Breast epithelium (tissue), 4 donors: ENCODE data around the gene DDX56. TPM values are rescaled to one million over a fixed set of nuclear protein-coding genes. Genes with fewer than 3 reads are reported as not detected.
A peak's percentile ranks its signal among the peaks of the same experiment; 100 is the strongest.

Source experiments
- DNase-seq, 2 donors: peaks; one replicate each; pipeline ENCODE4 v3.0.0-alpha.2; 2019; ENCODE audit warnings: low spot score in 2 of 2
- H3K27ac ChIP-seq, 2 donors: fragments of 200-600 bp; sonication (generic) in 1 of 2; one replicate each; pipeline ENCODE4 v1.5.1; 2016 to 2019; ENCODE audit warnings: mild to moderate bottlenecking in 1 of 2
- H3K27me3 ChIP-seq, 2 donors: fragments of 200-600 bp; sonication (generic) in 1 of 2; one replicate each; pipeline versions ENCODE4 v1.5.1 to v1.6.0; 2017 to 2019; ENCODE audit warnings: control low read depth in 1 of 2, mild to moderate bottlenecking in 1 of 2
- H3K36me3 ChIP-seq: fragments of 200-600 bp; one replicate; pipeline ENCODE4 v1.5.1; 2019
- H3K4me1 ChIP-seq, 2 donors: fragments of 200-600 bp; sonication (generic); one replicate each; pipeline ENCODE4 v1.5.1; 2016 to 2019; ENCODE audit warnings: control low read depth in 1 of 2
- H3K4me3 ChIP-seq, 3 donors: fragments of 200-600 bp; sonication (generic); 1 replicate in 2 of 3; 2 replicates in 1 of 3; pipeline ENCODE4 v1.5.1; 2016 to 2019; ENCODE audit warnings: mild to moderate bottlenecking in 3 of 3, moderate library complexity in 2 of 3
- H3K9me3 ChIP-seq, 2 donors: fragments of 200-600 bp; sonication (generic) in 1 of 2; one replicate each; pipeline ENCODE4 v1.5.1; 2016 to 2019; ENCODE audit warnings: control low read depth in 1 of 2
- CTCF ChIP-seq, 3 donors: fragments of 450-650 bp; IDR thresholded peaks; one replicate each; pipeline ENCODE4 v1.5.1; 2016 to 2017; ENCODE audit warnings: antibody characterized with exemption in 3 of 3, mild to moderate bottlenecking in 3 of 3, moderate library complexity in 3 of 3
- POLR2A ChIP-seq: fragments of 450-650 bp; IDR thresholded peaks from one replicate; pipeline ENCODE4 v1.6.1; 2016; ENCODE audit warnings: antibody characterized with exemption, mild to moderate bottlenecking, moderate library complexity
- POLR2AphosphoS5 ChIP-seq, 3 donors: sonication (generic); formaldehyde crosslinking; IDR thresholded peaks; one replicate each; pipeline ENCODE4 v1.6.1; 2017; ENCODE audit warnings: antibody characterized with exemption in 3 of 3
- intact Hi-C: fragments of 100-400 bp; cut with DNase I; formaldehyde crosslinking; loops from one replicate; pipeline ENCODE4 v1.15.1; 2023; ENCODE audit warnings: low total_unique reads
- total RNA-seq, 3 donors: library from RNA; depleted of rRNA; stranded (reverse); fragments of >200 nt; gene quantifications; one replicate each; pipeline ENCODE4 v1.1.0, GENCODE V29; 2016

The DDX56 gene
- total RNA-seq, 3 donors from 2014 or later = 48.6 to 61.9 (median 61.8) TPM

GRCh38 chr7:44581879-44582603 lies 8.3 kb upstream of the DDX56 start, which contains the start of gene TMED4:
Gene TMED4, minus strand, starts transcription at chr7:44582231. Its CDS starts 25 bp downstream, at chr7:44582206.
- H3K36me3 ChIP-seq = peaks cover 7% of the 10 kb centered on the region
- H3K27me3 ChIP-seq = no peaks in the 10 kb centered on the region
- peak within 1 kb of the TSS; percentile 80 to 94 (median 81) for H3K4me3 ChIP-seq
- peak; percentile 99 to 100 for DNase-seq
- H3K4me1 ChIP-seq = peaks cover 0 to 10% of the 10 kb centered on the region in 2 donors
- TF ChIP-seq POLR2A = peak; percentile 60
- TF ChIP-seq POLR2AphosphoS5 (IDR thresholded peaks at IDR 0.05) = peak; percentile 66 to 94 (median 78)
- no peak for TF ChIP-seq CTCF (IDR thresholded peaks at IDR 0.05)
- intact Hi-C loops = no loop called here
- no peaks in the 10 kb centered on the region for H3K9me3 ChIP-seq
- peak within 1 kb of the TSS; percentile 96 to 98 for H3K27ac ChIP-seq

- Histone ChIP-seq H3K27me3 (no peaks in the 10 kb centered on the region), H3K4me1 (peaks cover 0 to 10% of the 10 kb centered on the region in 2 donors), H3K4me3 (peak overlapping the region; percentile 80 to 94 (median 81)), H3K36me3 (peaks cover 7% of the 10 kb centered on the region), H3K9me3 (no peaks in the 10 kb centered on the region), H3K27ac (peak overlapping the region; percentile 96 to 98)
- intact Hi-C loops = no loop called here
- TF ChIP-seq POLR2A (no peak), CTCF (IDR thresholded peaks at IDR 0.05) (no peak), POLR2AphosphoS5 (IDR thresholded peaks at IDR 0.05) (no peak)
- DNase-seq = no peak
Measured at GRCh38 chr7:44580945-44581878, 7.5 kb upstream of the DDX56 start.

GRCh38 chr7:44576228-44576627 lies 2.5 kb upstream of the DDX56 start:
- H3K9me3 ChIP-seq = no peaks in the 10 kb centered on the region
- H3K27me3 ChIP-seq = no peaks in the 10 kb centered on the region
- peaks cover 13% of the 10 kb centered on the region for H3K36me3 ChIP-seq
- H3K4me1 ChIP-seq = peaks cover 0 to 23% of the 10 kb centered on the region in 2 donors
- H3K4me3 ChIP-seq = no peak overlapping the region
- TF ChIP-seq CTCF (IDR thresholded peaks at IDR 0.05) = no peak
- no peak for TF ChIP-seq POLR2AphosphoS5 (IDR thresholded peaks at IDR 0.05)
- TF ChIP-seq POLR2A = no peak
- DNase-seq = no peak
- no peak overlapping the region for H3K27ac ChIP-seq
- intact Hi-C loops = no loop called here

- intact Hi-C loops = no loop called here
- Histone ChIP-seq H3K36me3 (peaks cover 15% of the 10 kb centered on the region), H3K4me3 (peak overlapping the region in 1 of 3 donors; percentile 92), H3K27ac (no peak overlapping the region), H3K9me3 (no peaks in the 10 kb centered on the region), H3K27me3 (no peaks in the 10 kb centered on the region), H3K4me1 (peaks cover 0 to 14% of the 10 kb centered on the region in 2 donors)
- DNase-seq = no peak
- TF ChIP-seq POLR2AphosphoS5 (IDR thresholded peaks at IDR 0.05) (no peak), CTCF (IDR thresholded peaks at IDR 0.05) (no peak)
Measured at GRCh38 chr7:44575054-44575453, 1.3 kb upstream of the DDX56 start.
